ENCODE data around the gene MGAT4B. TPM values are rescaled to one million over a fixed set of nuclear protein-coding genes. Genes with fewer than 3 reads are reported as not detected.

The MGAT4B gene
- total RNA-seq, 1 experiment from 2014 or later: 406 TPM

- POLR2A ChIA-PET: no interaction called here
- BruUV-seq (replicated peaks): no TSS peak
- DNase-seq (ENCODE audit: low read depth, low spot score): no peak
- intact Hi-C loops (cut with micrococcal nuclease; ENCODE audit: unreplicated experiment) (no loop called here), in situ Hi-C loops (cut with HindIII; ENCODE audit: low pct_unique_long_range_greater_than_20kb, low sequenced_read_pairs) (no loop called here)
- ATAC-seq: no peak
- CTCF ChIA-PET: interaction anchor here (0.8 kb wide), 1 partner anchor 15 kb away, joined by 3 read pairs; no protein-coding TSS in a partner anchor
- no peaks in the 10 kb centered on the region for H3K4me1 ChIP-seq (ENCODE audit: control insufficient read depth, insufficient read depth, low read length)
- TF ChIP-seq TCF7L2 (IDR thresholded peaks at IDR 0.05; ENCODE audit: low read depth, low read length): no peak
- no peak for TF ChIP-seq SIN3A (IDR thresholded peaks at IDR 0.05; ENCODE audit: borderline replicate concordance, insufficient read depth, low read depth, low read length)
- TF ChIP-seq POLR2AphosphoS5 (IDR thresholded peaks at IDR 0.05; ENCODE audit: low read depth, low read length): no peak
- no peaks in the 10 kb centered on the region for H3K36me3 ChIP-seq (ENCODE audit: control insufficient read depth, insufficient read depth, low read length)
- no peak overlapping the region for H3K27ac ChIP-seq (ENCODE audit: low read length)
- no peak overlapping the region for H3K4me3 ChIP-seq (ENCODE audit: low read depth in 2 of 2, low read length in 2 of 2)
- no peaks in the 10 kb centered on the region for H3K9me3 ChIP-seq (ENCODE audit: control insufficient read depth, insufficient read depth, low read depth, low read length)
- H3K27me3 ChIP-seq (ENCODE audit: control insufficient read depth, insufficient read depth, low read length): no peaks in the 10 kb centered on the region
These were observed 28.8 kb downstream of the MGAT4B start for GRCh38 chr5:179777909-179778308.

- Histone ChIP-seq H3K9me3 (ENCODE audit: control insufficient read depth, insufficient read depth, low read depth, low read length) (no peaks in the 10 kb centered on the region), H3K36me3 (ENCODE audit: control insufficient read depth, insufficient read depth, low read length) (no peaks in the 10 kb centered on the region), H3K4me3 (ENCODE audit: low read depth in 2 of 2, low read length in 2 of 2) (no peak overlapping the region), H3K27me3 (ENCODE audit: control insufficient read depth, insufficient read depth, low read length) (no peaks in the 10 kb centered on the region), H3K27ac (ENCODE audit: low read length) (no peak overlapping the region), H3K4me1 (ENCODE audit: control insufficient read depth, insufficient read depth, low read length) (no peaks in the 10 kb centered on the region)
- CTCF ChIA-PET: interaction anchor here (0.8 kb wide), 1 partner anchor 15 kb away, joined by 3 read pairs; no protein-coding TSS in a partner anchor
- POLR2A ChIA-PET: no interaction called here
- DNase-seq (ENCODE audit: low read depth, low spot score) (no peak), ATAC-seq (no peak)
- TF ChIP-seq POLR2AphosphoS5 (IDR thresholded peaks at IDR 0.05; ENCODE audit: low read depth, low read length) (no peak), TCF7L2 (IDR thresholded peaks at IDR 0.05; ENCODE audit: low read depth, low read length) (no peak)
- no TSS peak for BruUV-seq (replicated peaks)
- intact Hi-C loops (cut with micrococcal nuclease; ENCODE audit: unreplicated experiment): no loop called here
- in situ Hi-C loops (cut with HindIII; ENCODE audit: low pct_unique_long_range_greater_than_20kb, low sequenced_read_pairs): no loop called here
These were observed 29.2 kb downstream of the MGAT4B start for GRCh38 chr5:179777456-179777855.

- TF ChIP-seq SIN3A (IDR thresholded peaks at IDR 0.05; ENCODE audit: borderline replicate concordance, insufficient read depth, low read depth, low read length) (no peak), TCF7L2 (IDR thresholded peaks at IDR 0.05; ENCODE audit: low read depth, low read length) (no peak), REST (IDR thresholded peaks at IDR 0.05; ENCODE audit: insufficient read depth in 1 of 2, low read depth in 2 of 2, low read length in 1 of 2) (no peak), POLR2AphosphoS5 (IDR thresholded peaks at IDR 0.05; ENCODE audit: low read depth, low read length) (no peak), CTCF (IDR thresholded peaks at IDR 0.05) (no peak)
- Histone ChIP-seq H3K9me3 (ENCODE audit: control insufficient read depth, insufficient read depth, low read depth, low read length) (no peaks in the 10 kb centered on the region), H3K4me3 (ENCODE audit: low read depth in 2 of 2, low read length in 2 of 2) (no peak overlapping the region), H3K4me1 (ENCODE audit: control insufficient read depth, insufficient read depth, low read length) (no peaks in the 10 kb centered on the region), H3K36me3 (ENCODE audit: control insufficient read depth, insufficient read depth, low read length) (no peaks in the 10 kb centered on the region), H3K27ac (ENCODE audit: low read length) (no peak overlapping the region), H3K27me3 (ENCODE audit: control insufficient read depth, insufficient read depth, low read length) (no peaks in the 10 kb centered on the region)
- ChIA-PET CTCF (no interaction called here), POLR2A (no interaction called here)
- no TSS peak for BruUV-seq (replicated peaks)
- DNase-seq (ENCODE audit: low read depth, low spot score): no peak
- no peak for ATAC-seq
- intact Hi-C loops (cut with micrococcal nuclease; ENCODE audit: unreplicated experiment): no loop called here
- in situ Hi-C loops (cut with HindIII; ENCODE audit: low pct_unique_long_range_greater_than_20kb, low sequenced_read_pairs): no loop called here
These were observed 30.2 kb downstream of the MGAT4B start for GRCh38 chr5:179776411-179776938.

Measured in Panc1 (cell line).